Stimulated activated CD8-positive, alpha-beta memory T cell treated with anti-CD3 and anti-CD28 coated beads, Interleukin-12 subunit alpha, Interleukin-12 subunit beta, amount 100 ng/mL, for 1 hour (primary cell): ENCODE data around the gene KNDC1.

ENCODE experiments used
- DNase-seq: peaks from one replicate; pipeline ENCODE4 v3.0.0-alpha.2; 2020; ENCODE audit warnings: low read depth

The KNDC1 gene

GRCh38 chr10:133242611-133243356 lies 82.8 kb downstream of the KNDC1 start:
- no peak for DNase-seq

- no peak for DNase-seq
Measured at GRCh38 chr10:133243593-133243992, 83.6 kb downstream of the KNDC1 start.

GRCh38 chr10:133245439-133246235 lies 85.6 kb downstream of the KNDC1 start:
- DNase-seq, result no peak

GRCh38 chr10:133246236-133246626 lies 86.2 kb downstream of the KNDC1 start:
- no peak for DNase-seq

- DNase-seq, result no peak
Measured at GRCh38 chr10:133247681-133248333, 87.8 kb downstream of the KNDC1 start.

- no peak for DNase-seq
Measured at GRCh38 chr10:133248334-133248715, 88.3 kb downstream of the KNDC1 start.

GRCh38 chr10:133249094-133249780 lies 89.2 kb downstream of the KNDC1 start:
- no peak for DNase-seq

GRCh38 chr10:133249975-133250754 lies 90.1 kb downstream of the KNDC1 start:
- DNase-seq, result no peak

- no peak for DNase-seq
Measured at GRCh38 chr10:133251388-133252222, 91.6 kb downstream of the KNDC1 start.

GRCh38 chr10:133252223-133252552 lies 92.2 kb downstream of the KNDC1 start:
- DNase-seq, result no peak

GRCh38 chr10:133253361-133253955 lies 93.4 kb downstream of the KNDC1 start:
- DNase-seq, result no peak

GRCh38 chr10:133254421-133255120 lies 94.6 kb downstream of the KNDC1 start:
- DNase-seq, result no peak

- DNase-seq, result no peak
Measured at GRCh38 chr10:133255323-133255722, 95.3 kb downstream of the KNDC1 start.

- DNase-seq, result no peak
Measured at GRCh38 chr10:133257489-133258065, 97.6 kb downstream of the KNDC1 start.

GRCh38 chr10:133258066-133258817 lies 98.2 kb downstream of the KNDC1 start:
- DNase-seq, result no peak

- DNase-seq, result peak; percentile 64
Measured at GRCh38 chr10:133258818-133259601, 99.0 kb downstream of the KNDC1 start.

- DNase-seq, result no peak
Measured at GRCh38 chr10:133259602-133259989, 99.6 kb downstream of the KNDC1 start.
